ENCODE data around the gene ZNF557. TPM values are rescaled to one million over a fixed set of nuclear protein-coding genes. Genes with fewer than 3 reads are reported as not detected.
A peak's percentile ranks its signal among the peaks of the same experiment; 100 is the strongest.

ZNF557 gene
- total RNA-seq, 1 donor from 2014 or later, result 13.5 TPM

GRCh38 chr19:7067716-7068115 lies 1.8 kb upstream of the ZNF557 start:
- no peaks in the 10 kb centered on the region for H3K9me3 Mint-ChIP-seq (ENCODE audit: unreplicated experiment)
- DNase-seq (ENCODE audit: extremely low spot score, unreplicated experiment), result no peak
- no peaks in the 10 kb centered on the region for H3K27me3 Mint-ChIP-seq (ENCODE audit: unreplicated experiment)
- peaks cover 17% of the 10 kb centered on the region for H3K36me3 Mint-ChIP-seq (ENCODE audit: unreplicated experiment)
- peaks cover 24% of the 10 kb centered on the region for H3K4me1 Mint-ChIP-seq (ENCODE audit: unreplicated experiment)
- no peak overlapping the region for H3K27ac Mint-ChIP-seq (ENCODE audit: unreplicated experiment)
- TF ChIP-seq, protein P1, sequence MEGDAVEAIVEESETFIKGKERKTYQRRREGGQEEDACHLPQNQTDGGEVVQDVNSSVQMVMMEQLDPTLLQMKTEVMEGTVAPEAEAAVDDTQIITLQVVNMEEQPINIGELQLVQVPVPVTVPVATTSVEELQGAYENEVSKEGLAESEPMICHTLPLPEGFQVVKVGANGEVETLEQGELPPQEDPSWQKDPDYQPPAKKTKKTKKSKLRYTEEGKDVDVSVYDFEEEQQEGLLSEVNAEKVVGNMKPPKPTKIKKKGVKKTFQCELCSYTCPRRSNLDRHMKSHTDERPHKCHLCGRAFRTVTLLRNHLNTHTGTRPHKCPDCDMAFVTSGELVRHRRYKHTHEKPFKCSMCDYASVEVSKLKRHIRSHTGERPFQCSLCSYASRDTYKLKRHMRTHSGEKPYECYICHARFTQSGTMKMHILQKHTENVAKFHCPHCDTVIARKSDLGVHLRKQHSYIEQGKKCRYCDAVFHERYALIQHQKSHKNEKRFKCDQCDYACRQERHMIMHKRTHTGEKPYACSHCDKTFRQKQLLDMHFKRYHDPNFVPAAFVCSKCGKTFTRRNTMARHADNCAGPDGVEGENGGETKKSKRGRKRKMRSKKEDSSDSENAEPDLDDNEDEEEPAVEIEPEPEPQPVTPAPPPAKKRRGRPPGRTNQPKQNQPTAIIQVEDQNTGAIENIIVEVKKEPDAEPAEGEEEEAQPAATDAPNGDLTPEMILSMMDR (IDR thresholded peaks at IDR 0.05), result no peak
- no peak overlapping the region for H3K4me3 Mint-ChIP-seq (ENCODE audit: unreplicated experiment)

GRCh38 chr19:7068599-7068998 lies 904 bp upstream of the ZNF557 start:
- H3K4me1 Mint-ChIP-seq (ENCODE audit: unreplicated experiment), result peaks cover 24% of the 10 kb centered on the region
- no peaks in the 10 kb centered on the region for H3K27me3 Mint-ChIP-seq (ENCODE audit: unreplicated experiment)
- DNase-seq (ENCODE audit: extremely low spot score, unreplicated experiment), result no peak
- no peaks in the 10 kb centered on the region for H3K9me3 Mint-ChIP-seq (ENCODE audit: unreplicated experiment)
- peaks cover 21% of the 10 kb centered on the region for H3K36me3 Mint-ChIP-seq (ENCODE audit: unreplicated experiment)
- H3K4me3 Mint-ChIP-seq (ENCODE audit: unreplicated experiment), result peak overlapping the region; percentile 95
- TF ChIP-seq, protein P1 (IDR thresholded peaks at IDR 0.05), result no peak
- H3K27ac Mint-ChIP-seq (ENCODE audit: unreplicated experiment), result peak overlapping the region; percentile 95

GRCh38 chr19:7069904-7070226 lies 362 bp downstream of the ZNF557 start:
- H3K4me3 Mint-ChIP-seq (ENCODE audit: unreplicated experiment), result peak overlapping the region; percentile 95
- no peak for DNase-seq (ENCODE audit: extremely low spot score, unreplicated experiment)
- H3K4me1 Mint-ChIP-seq (ENCODE audit: unreplicated experiment), result peaks cover 24% of the 10 kb centered on the region
- H3K27me3 Mint-ChIP-seq (ENCODE audit: unreplicated experiment), result no peaks in the 10 kb centered on the region
- H3K36me3 Mint-ChIP-seq (ENCODE audit: unreplicated experiment), result peaks cover 29% of the 10 kb centered on the region
- H3K9me3 Mint-ChIP-seq (ENCODE audit: unreplicated experiment), result no peaks in the 10 kb centered on the region
- peak overlapping the region; percentile 95 for H3K27ac Mint-ChIP-seq (ENCODE audit: unreplicated experiment)
- TF ChIP-seq, protein P1 (IDR thresholded peaks at IDR 0.05), result no peak

DNA sequence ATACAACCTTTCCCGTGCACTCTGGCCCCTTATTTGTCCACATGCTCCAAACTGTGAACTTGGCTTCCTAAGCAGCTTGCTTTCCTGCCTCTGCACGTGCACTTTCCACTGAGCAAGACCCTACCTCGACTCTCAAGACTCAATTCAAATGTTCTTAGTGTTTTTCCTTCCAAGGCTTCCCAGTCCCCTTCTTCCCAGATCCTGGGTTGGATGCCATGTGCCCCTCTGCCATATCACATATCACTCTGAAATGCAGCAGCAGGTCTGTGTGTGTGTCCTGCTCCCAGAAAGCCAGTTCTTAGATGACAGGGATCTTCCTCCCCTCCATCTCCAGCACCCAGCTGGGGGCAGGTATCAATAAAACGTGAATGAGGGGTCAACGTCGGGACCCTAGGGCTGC lies 3.0 kb downstream of the ZNF557 start:
- Mint-ChIP-seq H3K9me3 (ENCODE audit: unreplicated experiment) (peaks cover 10% of the 10 kb centered on the region), H3K4me3 (ENCODE audit: unreplicated experiment) (peak overlapping the region; percentile 51), H3K36me3 (ENCODE audit: unreplicated experiment) (peaks cover 54% of the 10 kb centered on the region)

GRCh38 chr19:7074705-7075282 lies 5.3 kb downstream of the ZNF557 start:
- Mint-ChIP-seq H3K27ac (ENCODE audit: unreplicated experiment) (no peak overlapping the region), H3K36me3 (ENCODE audit: unreplicated experiment) (peaks cover 75% of the 10 kb centered on the region), H3K4me3 (ENCODE audit: unreplicated experiment) (no peak overlapping the region), H3K9me3 (ENCODE audit: unreplicated experiment) (peaks cover 27% of the 10 kb centered on the region), H3K4me1 (ENCODE audit: unreplicated experiment) (peaks cover 7% of the 10 kb centered on the region), H3K27me3 (ENCODE audit: unreplicated experiment) (no peaks in the 10 kb centered on the region)
- DNase-seq (ENCODE audit: extremely low spot score, unreplicated experiment), result peak; percentile 79
- TF ChIP-seq, protein P1 (IDR thresholded peaks at IDR 0.05), result no peak

More for the DNA sequence above, 3.0 kb downstream of the ZNF557 start:
- H3K27me3 Mint-ChIP-seq (ENCODE audit: unreplicated experiment), result no peaks in the 10 kb centered on the region
- no peak overlapping the region for H3K27ac Mint-ChIP-seq (ENCODE audit: unreplicated experiment)
- TF ChIP-seq, protein P1 (IDR thresholded peaks at IDR 0.05), result no peak
- H3K4me1 Mint-ChIP-seq (ENCODE audit: unreplicated experiment), result peaks cover 24% of the 10 kb centered on the region
- peak; percentile 42 for DNase-seq (ENCODE audit: extremely low spot score, unreplicated experiment)

Data from osteocyte (in vitro differentiated cells).